BLaER1 treated with 17β-estradiol and CSF1 and Interleukin-3, amounts not matched to agents 10 nM and 100 nM (cell line): ENCODE data around the gene SEMA3C.
A peak's percentile ranks its signal among the peaks of the same experiment; 100 is the strongest.

Experiments used
- H3K27ac ChIP-seq, 11 experiments: shearing (Covaris generic); formaldehyde crosslinking; 2 replicates each; pipeline ENCODE4 v1.8.1; 2022
- H3K27me3 ChIP-seq, 11 experiments: shearing (Covaris generic); formaldehyde crosslinking; 2 replicates each; pipeline ENCODE4 v1.8.1; 2022
- H3K36me3 ChIP-seq, 11 experiments: shearing (Covaris generic); formaldehyde crosslinking; 2 replicates each; pipeline ENCODE4 v1.8.1; 2022
- H3K4me1 ChIP-seq, 10 experiments: shearing (Covaris generic); formaldehyde crosslinking; 2 replicates each; pipeline ENCODE4 v1.8.1; 2022
- H3K4me2 ChIP-seq, 11 experiments: shearing (Covaris generic); formaldehyde crosslinking; 2 replicates each; pipeline ENCODE4 v1.8.1; 2022
- H3K4me3 ChIP-seq, 10 experiments: shearing (Covaris generic); formaldehyde crosslinking; 2 replicates each; pipeline ENCODE4 v1.8.1; 2022
- H3K9ac ChIP-seq, 11 experiments: shearing (Covaris generic); formaldehyde crosslinking; 2 replicates each; pipeline ENCODE4 v1.8.1; 2022
- H3K9me3 ChIP-seq, 11 experiments: shearing (Covaris generic); formaldehyde crosslinking; replicated peaks in 1 of 11; 2 replicates each; pipeline ENCODE4 v1.8.1; 2022
- H4K20me1 ChIP-seq, 11 experiments: shearing (Covaris generic); formaldehyde crosslinking; 2 replicates each; pipeline ENCODE4 v1.8.1; 2022
- Cebpa-rat ChIP-seq, 11 experiments: shearing (Covaris generic); IDR thresholded peaks; 2 replicates each; pipeline ENCODE4 v1.8.1; 2022

Gene SEMA3C

GRCh38 chr7:80734011-80734410 lies 184.8 kb downstream of the SEMA3C start:
- Histone ChIP-seq H3K4me2 (no peak overlapping the region), H3K9ac (no peak overlapping the region), H3K27ac (no peak overlapping the region), H3K4me1 (peaks cover 0 to 7% (median 0%) of the 10 kb centered on the region in 10 experiments; a peak in 7 of 20 replicates), H4K20me1 (no peaks in the 10 kb centered on the region), H3K9me3 (no peaks in the 10 kb centered on the region; a peak in 1 of 22 replicates), H3K27me3 (no peaks in the 10 kb centered on the region), H3K36me3 (no peaks in the 10 kb centered on the region), H3K4me3 (no peak overlapping the region)
- no peak for TF ChIP-seq Cebpa-rat (IDR thresholded peaks at IDR 0.05)

DNA sequence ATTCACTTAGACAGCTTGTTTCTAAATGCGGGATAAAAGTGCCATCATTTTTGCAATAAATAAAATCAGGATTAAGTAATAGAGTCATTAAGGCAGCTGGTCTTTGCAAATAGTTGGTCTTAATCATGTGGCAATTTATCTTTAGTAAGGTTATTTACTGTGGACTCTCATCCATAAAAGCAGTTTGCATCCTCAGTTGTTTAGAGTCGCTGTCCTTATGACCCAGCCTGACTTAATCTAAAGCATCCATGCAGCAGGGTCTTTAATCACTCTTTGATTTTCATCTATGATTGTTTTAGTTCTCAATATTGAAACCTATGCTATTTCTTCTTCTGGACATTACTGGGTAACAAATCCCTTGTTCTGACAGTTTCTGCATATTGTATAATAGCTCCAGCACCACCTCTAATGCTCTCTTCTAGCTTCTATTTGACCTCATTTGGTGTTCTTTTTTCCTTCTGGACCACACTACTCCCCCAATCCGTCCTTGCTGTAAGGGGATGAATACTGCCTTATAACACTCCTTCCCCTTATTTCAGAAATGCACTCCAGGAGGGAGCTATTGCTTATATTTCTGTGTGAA lies 185.4 kb downstream of the SEMA3C start:
- H3K27ac ChIP-seq, result no peak overlapping the region
- no peak for TF ChIP-seq Cebpa-rat (IDR thresholded peaks at IDR 0.05)
- no peak overlapping the region for H3K4me2 ChIP-seq
- H3K9me3 ChIP-seq, result no peaks in the 10 kb centered on the region; a peak in 1 of 22 replicates
- peaks cover 0 to 7% (median 0%) of the 10 kb centered on the region in 10 experiments; a peak in 7 of 20 replicates for H3K4me1 ChIP-seq
- H4K20me1 ChIP-seq, result no peaks in the 10 kb centered on the region
- H3K27me3 ChIP-seq, result no peaks in the 10 kb centered on the region
- H3K9ac ChIP-seq, result no peak overlapping the region
- H3K4me3 ChIP-seq, result no peak overlapping the region
- no peaks in the 10 kb centered on the region for H3K36me3 ChIP-seq

GRCh38 chr7:80732630-80733029 lies 186.2 kb downstream of the SEMA3C start:
- Histone ChIP-seq H3K4me2 (no peak overlapping the region), H3K27ac (no peak overlapping the region), H3K36me3 (no peaks in the 10 kb centered on the region), H3K27me3 (no peaks in the 10 kb centered on the region), H3K4me3 (no peak overlapping the region), H3K9ac (no peak overlapping the region), H3K4me1 (peaks cover 0 to 7% (median 0%) of the 10 kb centered on the region in 10 experiments; a peak in 7 of 20 replicates), H3K9me3 (no peaks in the 10 kb centered on the region; a peak in 1 of 22 replicates), H4K20me1 (no peaks in the 10 kb centered on the region)
- no peak for TF ChIP-seq Cebpa-rat (IDR thresholded peaks at IDR 0.05)

- no peaks in the 10 kb centered on the region; a peak in 1 of 22 replicates for H3K9me3 ChIP-seq
- TF ChIP-seq Cebpa-rat (IDR thresholded peaks at IDR 0.05), result no peak
- peak overlapping the region in 1 of 11 experiments; percentile 26; a peak in 4 of 22 replicates for H3K4me2 ChIP-seq
- H4K20me1 ChIP-seq, result no peaks in the 10 kb centered on the region
- H3K27ac ChIP-seq, result no peak overlapping the region
- H3K36me3 ChIP-seq, result no peaks in the 10 kb centered on the region
- no peak overlapping the region for H3K9ac ChIP-seq
- H3K4me1 ChIP-seq, result peaks cover 0 to 18% (median 10%) of the 10 kb centered on the region in 10 experiments; a peak in 12 of 20 replicates
- no peaks in the 10 kb centered on the region for H3K27me3 ChIP-seq
- H3K4me3 ChIP-seq, result no peak overlapping the region
Measured at GRCh38 chr7:80731281-80731680, 187.6 kb downstream of the SEMA3C start.

DNA sequence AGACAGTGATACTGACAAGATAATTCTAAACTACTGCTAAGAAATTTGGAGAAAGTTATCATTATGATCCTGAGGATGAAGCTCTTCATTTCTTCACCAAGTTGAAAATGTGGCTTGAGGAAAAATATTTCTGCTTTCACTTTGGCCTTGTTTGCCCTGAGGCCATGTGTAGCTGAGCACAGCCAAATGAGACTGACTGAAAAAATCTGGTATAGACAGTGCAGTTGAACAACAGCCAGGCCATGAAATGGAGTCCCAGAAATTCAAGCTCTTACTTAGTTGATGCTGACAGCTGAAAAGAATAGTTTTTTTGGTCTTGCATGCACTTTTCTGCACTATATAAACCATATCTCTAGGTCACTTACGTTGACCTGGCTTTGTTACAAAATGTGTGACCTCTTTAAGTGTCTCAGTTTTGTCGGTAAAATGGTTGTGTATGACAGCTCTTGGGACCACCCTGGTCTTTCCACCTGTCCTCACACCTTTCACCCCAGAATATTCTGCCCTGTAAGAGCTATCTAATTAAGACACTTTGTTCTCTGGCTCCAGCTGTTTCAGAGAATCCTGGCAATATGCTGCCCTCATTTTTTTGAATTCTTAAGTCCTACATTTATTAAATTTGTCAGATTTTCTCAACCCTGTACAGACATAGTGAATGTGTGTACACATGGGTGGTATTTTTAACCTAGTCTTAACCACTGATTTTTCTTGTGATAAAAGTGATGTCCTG lies 189.1 kb downstream of the SEMA3C start:
- H3K36me3 ChIP-seq, result no peaks in the 10 kb centered on the region
- no peaks in the 10 kb centered on the region for H3K27me3 ChIP-seq
- no peaks in the 10 kb centered on the region for H4K20me1 ChIP-seq
- peaks cover 0 to 33% (median 23%) of the 10 kb centered on the region in 10 experiments; a peak in 12 of 20 replicates for H3K4me1 ChIP-seq
- no peak for TF ChIP-seq Cebpa-rat (IDR thresholded peaks at IDR 0.05)
- no peak overlapping the region for H3K4me3 ChIP-seq
- no peak overlapping the region for H3K27ac ChIP-seq
- H3K4me2 ChIP-seq, result no peak overlapping the region; a peak in 4 of 22 replicates
- no peaks in the 10 kb centered on the region for H3K9me3 ChIP-seq
- no peak overlapping the region for H3K9ac ChIP-seq

DNA sequence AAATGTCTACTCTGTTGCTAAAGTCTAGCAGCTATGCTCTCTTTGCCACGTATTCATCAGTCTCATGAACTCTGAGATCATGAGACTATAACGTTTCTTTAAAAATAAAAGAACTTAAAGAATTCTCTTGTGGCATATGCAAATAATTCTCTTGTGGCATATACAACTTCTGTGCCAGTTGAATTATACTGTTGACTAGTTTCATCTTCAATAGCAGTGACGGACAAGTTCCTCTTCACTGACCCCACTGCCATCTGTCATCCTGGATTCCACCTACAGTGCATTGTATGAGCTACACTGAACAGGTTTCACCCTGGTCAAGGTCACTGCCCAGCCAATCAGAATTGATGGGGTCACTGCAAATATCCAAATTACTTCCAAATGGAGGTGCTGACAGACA lies 192.2 kb downstream of the SEMA3C start:
- no peaks in the 10 kb centered on the region for H3K36me3 ChIP-seq
- H3K9ac ChIP-seq, result peak overlapping the region in 2 of 11 experiments; percentile 34 to 37; a peak in 2 of 22 replicates
- H3K27ac ChIP-seq, result peak overlapping the region in 3 of 11 experiments; percentile 49 to 83 (median 62); a peak in 6 of 22 replicates
- no peaks in the 10 kb centered on the region for H4K20me1 ChIP-seq
- TF ChIP-seq Cebpa-rat (IDR thresholded peaks at IDR 0.05), result no peak
- H3K4me3 ChIP-seq, result no peak overlapping the region
- H3K4me2 ChIP-seq, result peak overlapping the region in 8 of 11 experiments; percentile 29 to 53 (median 44); a peak in 12 of 22 replicates
- peaks cover 4 to 63% (median 23%) of the 10 kb centered on the region in 10 experiments; a peak in 15 of 20 replicates for H3K4me1 ChIP-seq
- no peaks in the 10 kb centered on the region for H3K9me3 ChIP-seq
- H3K27me3 ChIP-seq, result no peaks in the 10 kb centered on the region

GRCh38 chr7:80725181-80725611 lies 193.7 kb downstream of the SEMA3C start:
- Histone ChIP-seq H3K9me3 (no peaks in the 10 kb centered on the region), H3K36me3 (no peaks in the 10 kb centered on the region), H3K4me1 (peaks cover 4 to 71% (median 24%) of the 10 kb centered on the region in 10 experiments; a peak in 15 of 20 replicates), H3K27ac (peak overlapping the region in 1 of 11 experiments; percentile 83; a peak in 1 of 22 replicates), H3K27me3 (no peaks in the 10 kb centered on the region), H3K4me2 (peak overlapping the region in 6 of 11 experiments; percentile 16 to 53 (median 36); a peak in 9 of 22 replicates), H3K9ac (no peak overlapping the region), H3K4me3 (no peak overlapping the region), H4K20me1 (no peaks in the 10 kb centered on the region)
- no peak for TF ChIP-seq Cebpa-rat (IDR thresholded peaks at IDR 0.05)

GRCh38 chr7:80724249-80724871 lies 194.5 kb downstream of the SEMA3C start:
- peak overlapping the region in 1 of 11 experiments; percentile 1; a peak in 1 of 22 replicates for H3K27ac ChIP-seq
- TF ChIP-seq Cebpa-rat (IDR thresholded peaks at IDR 0.05), result no peak
- H4K20me1 ChIP-seq, result no peaks in the 10 kb centered on the region
- no peaks in the 10 kb centered on the region for H3K27me3 ChIP-seq
- H3K4me3 ChIP-seq, result no peak overlapping the region
- no peak overlapping the region for H3K9ac ChIP-seq
- peak overlapping the region in 3 of 11 experiments; percentile 12 to 83 (median 23); a peak in 7 of 22 replicates for H3K4me2 ChIP-seq
- H3K4me1 ChIP-seq, result peaks cover 4 to 72% (median 24%) of the 10 kb centered on the region in 10 experiments; a peak in 15 of 20 replicates
- no peaks in the 10 kb centered on the region for H3K36me3 ChIP-seq
- H3K9me3 ChIP-seq, result no peaks in the 10 kb centered on the region
